HepG2 (cell line): ENCODE results near the gene CFAP90. TPM values are rescaled to one million over a fixed set of nuclear protein-coding genes. Genes with fewer than 3 reads are reported as not detected.

Experiments used
- ATAC-seq: fragments of 200-7000 bp; cut with Tn5 transposase; 3 replicates; pipeline ENCODE4 v1.9.1; 2020; ENCODE audit warnings: mild to moderate bottlenecking, moderate library complexity
- BruUV-seq: library from RNA; stranded (reverse); fragments of 400-500 nt; replicated peaks from 2 replicates; lab custom pipeline; 2021; lab: Mats Ljungman, UMichigan
- CTCF ChIA-PET: fragments of 300-600 bp; formaldehyde crosslinking; extraction: SDS; loops from one replicate; lab custom pipeline; 2021; ENCODE audit warnings: low total read pairs, inconsistent platforms, low intra/inter-chr PET ratio; lab: Yijun Ruan, JAX
- POLR2A ChIA-PET: fragments of 350-600 bp; sonication (Branson Sonifier 250); formaldehyde crosslinking; loops from one replicate; lab custom pipeline; 2020; ENCODE audit warnings: antibody characterized with exemption, inconsistent platforms; lab: Yijun Ruan, JAX
- DNase-seq: peaks from one replicate; pipeline ENCODE4 v3.0.0-alpha.2; 2015; ENCODE audit warnings: low spot score
- FAIRE-seq: peaks from 3 replicates; lab custom pipeline; 2011; peaks lifted over from hg19 to GRCh38; lab: Jason Lieb, UNC
- H2AFZ ChIP-seq: one replicate; pipeline ENCODE4 v1.6.1; 2011; ENCODE audit warnings: low read length, inconsistent platforms
- H3K27ac ChIP-seq: fragments of 300-600 bp; 3 replicates; pipeline ENCODE4 v1.8.0; 2011; ENCODE audit warnings: mixed run types, mild to moderate bottlenecking, mixed read lengths, low read length, inconsistent platforms; ENCODE audit not compliant: insufficient read depth; ENCODE audit errors: extremely low read length
- H3K27me3 ChIP-seq, 2 experiments: fragments of 200-600 bp in 1 of 2; 2 replicates in 1 of 2; 3 replicates in 1 of 2; pipeline versions ENCODE4 v1.6.0 to v1.8.0; 2011; ENCODE audit warnings: low read length in 2 of 2, mild to moderate bottlenecking in 2 of 2, moderate library complexity in 2 of 2, inconsistent platforms in 1 of 2; ENCODE audit not compliant: insufficient read depth in 2 of 2, control insufficient read depth in 1 of 2
- H3K36me3 ChIP-seq, 2 experiments: fragments of 200-600 bp in 1 of 2; replicated peaks in 1 of 2; 2 replicates in 1 of 2; 3 replicates in 1 of 2; pipeline versions ENCODE4 v1.5.1 to v1.8.0; 2011; ENCODE audit warnings: low read length in 2 of 2, inconsistent platforms in 1 of 2; ENCODE audit not compliant: insufficient read depth in 2 of 2, control insufficient read depth in 1 of 2
- H3K4me1 ChIP-seq: 2 replicates; pipeline ENCODE4 v1.5.1; 2012; ENCODE audit warnings: low read length, inconsistent platforms; ENCODE audit not compliant: insufficient read depth
- H3K4me2 ChIP-seq: 2 replicates; pipeline ENCODE4 v1.6.0; 2011; ENCODE audit warnings: low read depth, low read length, inconsistent platforms
- H3K4me3 ChIP-seq, 3 experiments: fragments of 200-600 bp in 1 of 3; sonication (generic), shearing (Covaris generic) in 1 of 3; replicated peaks in 1 of 3; 2 replicates each; pipeline ENCODE4 v1.5.1; 2011 to 2016; ENCODE audit warnings: low read length in 3 of 3, inconsistent platforms in 2 of 3, low read depth in 2 of 3, mild to moderate bottlenecking in 2 of 3, control low read depth in 1 of 3, mixed read lengths in 1 of 3; ENCODE audit not compliant: insufficient read depth in 1 of 3
- H3K79me2 ChIP-seq: one replicate; pipeline ENCODE4 v1.6.1; 2011; ENCODE audit warnings: low read length, inconsistent platforms; ENCODE audit not compliant: insufficient read depth
- H3K9ac ChIP-seq: 2 replicates; pipeline ENCODE4 v1.6.0; 2011; ENCODE audit warnings: mild to moderate bottlenecking, low read depth, low read length, inconsistent platforms; ENCODE audit not compliant: insufficient read depth
- H3K9me3 ChIP-seq: 2 replicates; pipeline ENCODE4 v1.5.1; 2012; ENCODE audit warnings: mild to moderate bottlenecking, low read length
- H4K20me1 ChIP-seq: 2 replicates; pipeline ENCODE4 v1.6.0; 2011; ENCODE audit warnings: inconsistent platforms, mild to moderate bottlenecking, low read length, moderate library complexity; ENCODE audit not compliant: insufficient read depth
- ARID2 ChIP-seq: sonication (generic); formaldehyde crosslinking; IDR thresholded peaks from 2 replicates; pipeline ENCODE4 v1.8.1; 2022; ENCODE audit warnings: mild to moderate bottlenecking, missing genetic modification reagents, borderline replicate concordance
- FOXA1 ChIP-seq, 2 experiments: fragments of 450-650 bp in 1 of 2; sonication (generic) in 1 of 2; formaldehyde crosslinking in 1 of 2; IDR thresholded peaks; 2 replicates each; pipeline versions ENCODE4 v1.4.0 to v1.6.1; 2016 to 2020; ENCODE audit warnings: missing genetic modification reagents in 1 of 2
- FOXC1 ChIP-seq: sonication (generic); formaldehyde crosslinking; IDR thresholded peaks from 2 replicates; pipeline ENCODE4 v1.8.0; 2022; ENCODE audit warnings: mild to moderate bottlenecking, missing genetic modification reagents, borderline replicate concordance
- FOXP1 ChIP-seq, 2 experiments: fragments of 450-650 bp in 1 of 2; IDR thresholded peaks; 2 replicates each; pipeline ENCODE4 v1.6.1; 2017 to 2018; ENCODE audit warnings: antibody characterized with exemption in 1 of 2
- GATAD2A ChIP-seq: IDR thresholded peaks from 2 replicates; pipeline ENCODE4 v1.6.1; 2016
- KLF9 ChIP-seq: IDR thresholded peaks from 2 replicates; pipeline ENCODE4 v1.6.1; 2016; ENCODE audit warnings: low read depth
- MTA1 ChIP-seq: sonication (generic); formaldehyde crosslinking; IDR thresholded peaks from 2 replicates; pipeline ENCODE4 v1.4.0; 2020; ENCODE audit warnings: missing genetic modification reagents, mild to moderate bottlenecking, borderline replicate concordance
- POGK ChIP-seq: sonication (generic); formaldehyde crosslinking; conservative IDR thresholded peaks from 2 replicates; pipeline ENCODE4 v1.8.0; 2022; ENCODE audit warnings: mild to moderate bottlenecking, moderate library complexity, missing genetic modification reagents
- YEATS4 ChIP-seq: sonication (generic); formaldehyde crosslinking; IDR thresholded peaks from 2 replicates; pipeline ENCODE4 v1.4.0; 2020; ENCODE audit warnings: missing genetic modification reagents, borderline replicate concordance
- ZBTB33 ChIP-seq: sonication (generic); formaldehyde crosslinking; IDR thresholded peaks from 2 replicates; pipeline ENCODE4 v1.4.0; 2020; ENCODE audit warnings: missing genetic modification reagents
- ZBTB37 ChIP-seq: sonication (generic); formaldehyde crosslinking; IDR thresholded peaks from 2 replicates; pipeline ENCODE4 v1.4.0; 2020; ENCODE audit warnings: mild to moderate bottlenecking, missing genetic modification reagents
- ZKSCAN1 ChIP-seq: fragments of 150-350 bp; IDR thresholded peaks from 2 replicates; pipeline ENCODE4 v1.6.1; 2014; ENCODE audit warnings: low read length
- ZNF180 ChIP-seq: sonication (generic); formaldehyde crosslinking; IDR thresholded peaks from 2 replicates; pipeline ENCODE4 v1.4.0; 2020; ENCODE audit warnings: low read depth, missing genetic modification reagents, borderline replicate concordance
- ZNF20 ChIP-seq: sonication (generic); formaldehyde crosslinking; IDR thresholded peaks from 2 replicates; pipeline ENCODE4 v1.4.0; 2020; ENCODE audit warnings: mild to moderate bottlenecking, moderate library complexity, missing genetic modification reagents
- ZNF567 ChIP-seq: sonication (generic); formaldehyde crosslinking; IDR thresholded peaks from 2 replicates; pipeline ENCODE4 v1.8.1; 2023; ENCODE audit warnings: mild to moderate bottlenecking, missing genetic modification reagents, borderline replicate concordance
- ZNF570 ChIP-seq: sonication (generic); formaldehyde crosslinking; IDR thresholded peaks from 2 replicates; pipeline ENCODE4 v1.4.0; 2020; ENCODE audit warnings: mild to moderate bottlenecking, missing genetic modification reagents, borderline replicate concordance
- ZNF615 ChIP-seq: sonication (generic); formaldehyde crosslinking; IDR thresholded peaks from 2 replicates; pipeline ENCODE4 v1.5.0; 2020; ENCODE audit warnings: mild to moderate bottlenecking, missing genetic modification reagents, borderline replicate concordance
- ZNF761 ChIP-seq: sonication (generic); formaldehyde crosslinking; conservative IDR thresholded peaks from 2 replicates; pipeline ENCODE4 v1.4.0; 2020; ENCODE audit warnings: mild to moderate bottlenecking, missing genetic modification reagents
- WGBS: methylation state at CpG from one replicate; pipeline ENCODE4 v1.1.6; 2017; ENCODE audit warnings: low lambda C conversion rate; 5-methylcytosine and 5-hydroxymethylcytosine counted together
- in situ Hi-C: cut with HindIII; loops from 2 replicates; pipeline ENCODE4 v1.10.0; 2017; ENCODE audit warnings: low pct_unique_long_range_greater_than_20kb; ENCODE audit not compliant: extremely low pct_ligation_motif_present
- intact Hi-C: fragments of 100-400 bp; cut with micrococcal nuclease; formaldehyde crosslinking; loops from one replicate; pipeline ENCODE4 v1.10.0; 2022; ENCODE audit not compliant: unreplicated experiment
- polyA plus RNA-seq, 8 experiments: library from polyadenylated mRNA; depleted of rRNA in 3 of 8; stranded (reverse) in 7 of 8; unstranded in 1 of 8; fragments of >200 nt; fragmentation: Illumina TruSeq in 4 of 8; extraction: Trizol in 4 of 8; gene quantifications; 2 replicates each; pipeline versions ENCODE4 v1.2.1 to v1.2.3, GENCODE V29; 2011 to 2016; ENCODE audit warnings: low read depth in 4 of 8, missing spikeins in 1 of 8, mixed read lengths in 1 of 8; ENCODE audit not compliant: insufficient read depth in 1 of 8
- total RNA-seq, 5 experiments: library from RNA; depleted of rRNA; stranded (reverse); fragments of >200 nt; fragmentation: Illumina TruSeq; extraction: Trizol; gene quantifications; 2 replicates each; pipeline ENCODE4 v1.2.3, GENCODE V29; 2016; ENCODE audit warnings: low read depth in 1 of 5

CFAP90 gene
- total and polyA plus RNA-seq, 2 of the 13 experiments (the other 11 are each of a cell fraction or from before 2014, with no cell fraction given): 0.11 TPM; not detected in 1

- H3K36me3 ChIP-seq: no peaks in the 10 kb centered on the region
- peak overlapping the region in 2 of 3 experiments; percentile 44 to 70; a peak in 4 of 6 replicates for H3K4me3 ChIP-seq
- peak overlapping the region; percentile 81 for H3K4me2 ChIP-seq
- FAIRE-seq (no peak), DNase-seq (peak; percentile 24), ATAC-seq (peak; percentile 53)
- in situ Hi-C loops: no loop called here
- peaks cover 25% of the 10 kb centered on the region for H3K4me1 ChIP-seq
- H3K79me2 ChIP-seq: no peaks in the 10 kb centered on the region
- no TSS peak for BruUV-seq
- no peaks in the 10 kb centered on the region for H3K9me3 ChIP-seq
- intact Hi-C loops: no loop called here
- peaks cover 3 to 10% of the 10 kb centered on the region in 2 experiments; a peak in 2 of 5 replicates for H3K27me3 ChIP-seq
- POLR2A ChIA-PET: interaction anchor here (3.6 kb wide), 1 partner anchor 17 kb away, joined by 18 read pairs; the partner anchor contains the start of genes FASTKD3 and MTRR
- CTCF ChIA-PET: no interaction called here
- WGBS: 8% methylated on average over 8 of the region's 8 CpGs
- no peak overlapping the region for H3K27ac ChIP-seq
- 0 out of 2 replicates have a peak overlapping the region, but pooled peaks have one; percentile 28 for H3K9ac ChIP-seq
- H4K20me1 ChIP-seq: no peaks in the 10 kb centered on the region
- peak overlapping the region; percentile 12 for H2AFZ ChIP-seq
- peak; percentile 57; the same call in 1 of the 2 replicates for TF ChIP-seq GATAD2A (CRISPR knock-in tag)
- TF ChIP-seq POGK (CRISPR knock-in tag): no peak
- no peak for TF ChIP-seq ZNF567
- TF ChIP-seq YEATS4: no peak
- no peak for TF ChIP-seq ZNF570 (CRISPR knock-in tag)
- TF ChIP-seq MTA1 (CRISPR knock-in tag): no peak
- no peak for TF ChIP-seq ZNF20 (CRISPR knock-in tag)
- TF ChIP-seq ZKSCAN1: no peak
- no peak for TF ChIP-seq KLF9
- no peak for TF ChIP-seq FOXP1 (IDR thresholded peaks at IDR 0.05)
- peak; percentile 58 for TF ChIP-seq FOXP1 (CRISPR knock-in tag; IDR thresholded peaks at IDR 0.05)
- TF ChIP-seq ZNF615: no peak
- TF ChIP-seq ZBTB37 (CRISPR knock-in tag): peak; percentile 66
- 0 out of 2 replicates have a peak, but pooled peaks have one; percentile 48 for TF ChIP-seq FOXC1 (CRISPR knock-in tag)
- TF ChIP-seq FOXA1 (IDR thresholded peaks at IDR 0.05): no peak
- 0 out of 2 replicates have a peak, but pooled peaks have one; percentile 29 for TF ChIP-seq FOXA1 (CRISPR knock-in tag; IDR thresholded peaks at IDR 0.05)
- TF ChIP-seq ZBTB33 (CRISPR knock-in tag): no peak
- no peak for TF ChIP-seq ZNF180 (CRISPR knock-in tag)
- no peak for TF ChIP-seq ZNF761
- TF ChIP-seq ARID2 (CRISPR knock-in tag): no peak
These were observed 820 bp upstream of the CFAP90 start for GRCh38 chr5:7851617-7852289.
